ENCODE results near the gene SCUBE3.

- no peak for TF ChIP-seq EZH2 (IDR thresholded peaks at IDR 0.05)
- no peak for TF ChIP-seq POLR2AphosphoS5 (IDR thresholded peaks at IDR 0.05; ENCODE audit: borderline replicate concordance, low read depth, low read length)
- TF ChIP-seq FOXP2 (optimal IDR thresholded peaks at IDR 0.05; ENCODE audit: control extremely low read depth, extremely low read length, insufficient read depth) = no peak
Measured at GRCh38 chr6:35213824-35214756, at the start of gene SCUBE3.

All from SK-N-MC (cell line).